ENCODE measurements around the gene NDRG3.

NDRG3 gene

GRCh38 chr20:36745927-36746659, at the start of gene NDRG3:
TSS of gene NDRG3 (minus strand) at chr20:36746090. CDS start at chr20:36721735, 24,355 bp downstream.
- peak; percentile 95 for DNase-seq (ENCODE audit: low spot score)

DNA sequence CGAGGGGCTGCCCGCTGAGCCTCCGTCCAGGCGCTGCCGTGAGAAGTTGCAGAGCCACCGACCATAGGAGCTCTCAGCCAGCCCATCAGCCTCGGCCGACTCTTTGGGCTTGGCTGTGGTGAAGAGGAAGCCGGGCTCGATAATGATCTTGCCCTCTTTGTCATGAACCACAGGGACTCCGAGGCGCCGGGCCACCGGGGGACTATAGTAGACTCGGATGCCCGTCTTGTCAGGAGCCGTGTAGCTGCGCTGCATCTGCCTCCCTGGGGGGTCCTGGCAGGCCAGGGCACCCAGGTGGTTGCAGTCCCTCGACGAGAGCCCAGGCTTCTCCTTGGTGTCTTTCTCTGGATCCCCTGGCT, 48.2 kb upstream of the NDRG3 start:
- no peak for DNase-seq (ENCODE audit: low spot score)

GRCh38 chr20:36793294-36794115, 47.6 kb upstream of the NDRG3 start:
- DNase-seq (ENCODE audit: low spot score) = no peak

- DNase-seq (ENCODE audit: low spot score) = peak; percentile 75
Measured at GRCh38 chr20:36792422-36792821, 46.5 kb upstream of the NDRG3 start.

DNA sequence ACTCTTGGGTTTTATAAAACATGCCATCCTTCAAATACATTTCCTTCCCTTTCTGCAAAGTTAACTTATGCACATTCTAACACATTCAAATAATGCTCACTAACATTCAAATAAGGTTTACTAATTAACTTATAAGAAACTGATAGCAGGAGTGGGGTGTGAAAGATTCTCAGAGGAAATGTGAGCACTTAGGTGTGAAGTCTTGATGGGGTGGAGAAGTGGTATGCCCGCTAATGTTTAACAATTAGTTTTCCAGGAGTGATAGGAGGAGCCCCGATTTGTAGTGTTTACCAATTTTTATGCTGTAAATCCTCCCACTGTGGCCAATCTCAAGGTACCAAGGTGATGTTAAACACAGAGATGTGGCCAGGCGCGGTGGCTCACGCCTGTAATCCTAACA, 46.0 kb upstream of the NDRG3 start:
- DNase-seq (ENCODE audit: low spot score) = no peak

- DNase-seq (ENCODE audit: low spot score) = no peak
Measured at GRCh38 chr20:36786663-36787062, 40.8 kb upstream of the NDRG3 start.

GRCh38 chr20:36786246-36786645, 40.4 kb upstream of the NDRG3 start:
- DNase-seq (ENCODE audit: low spot score) = no peak

DNA sequence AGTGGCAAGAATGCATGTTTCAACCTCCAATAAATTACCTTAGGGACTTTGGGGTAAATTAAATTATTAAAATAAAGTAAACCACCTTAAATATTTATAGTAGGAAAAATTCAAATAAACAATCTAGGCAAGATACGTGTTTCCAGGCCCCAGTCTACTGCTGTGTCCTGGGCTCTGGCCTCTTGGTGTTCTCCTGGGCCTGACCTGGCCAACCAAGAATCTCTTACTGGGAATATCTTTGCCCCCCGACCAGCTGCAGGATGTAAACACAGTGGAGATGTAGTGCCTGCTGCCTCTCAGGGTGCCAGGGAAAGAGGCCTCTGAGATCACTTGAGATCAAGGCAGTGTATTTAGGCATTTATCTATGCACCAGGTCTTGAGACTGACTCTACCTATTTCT, 39.4 kb upstream of the NDRG3 start:
- DNase-seq (ENCODE audit: low spot score) = no peak

- DNase-seq (ENCODE audit: low spot score) = no peak
Measured at GRCh38 chr20:36784900-36785299, 39.0 kb upstream of the NDRG3 start.

DNA sequence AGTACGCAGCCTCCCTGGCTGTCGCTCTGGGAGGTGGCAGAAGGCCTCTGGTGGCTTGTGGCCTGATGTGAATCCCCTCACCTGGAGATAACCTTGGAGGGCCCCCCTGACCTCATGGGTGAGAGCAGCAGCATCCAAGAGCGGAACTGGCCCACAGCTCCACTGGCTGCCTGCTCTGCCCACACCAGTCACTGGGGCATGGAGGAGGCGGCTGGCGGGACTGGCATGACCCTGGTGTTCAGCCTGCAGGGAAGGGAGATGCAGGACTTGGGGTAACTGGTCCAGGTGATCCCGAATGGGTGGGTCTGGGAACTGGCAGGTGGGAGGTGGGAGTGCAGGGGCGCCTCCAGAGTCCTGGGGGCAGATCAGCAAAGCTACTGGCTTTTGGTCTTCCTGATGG, 38.2 kb upstream of the NDRG3 start:
- DNase-seq (ENCODE audit: low spot score) = no peak

GRCh38 chr20:36779656-36780025, 33.8 kb upstream of the NDRG3 start:
- DNase-seq (ENCODE audit: low spot score) = no peak

GRCh38 chr20:36778831-36779655, 33.2 kb upstream of the NDRG3 start:
- no peak for DNase-seq (ENCODE audit: low spot score)

- no peak for DNase-seq (ENCODE audit: low spot score)
Measured at GRCh38 chr20:36777576-36777975, 31.7 kb upstream of the NDRG3 start.

DNA sequence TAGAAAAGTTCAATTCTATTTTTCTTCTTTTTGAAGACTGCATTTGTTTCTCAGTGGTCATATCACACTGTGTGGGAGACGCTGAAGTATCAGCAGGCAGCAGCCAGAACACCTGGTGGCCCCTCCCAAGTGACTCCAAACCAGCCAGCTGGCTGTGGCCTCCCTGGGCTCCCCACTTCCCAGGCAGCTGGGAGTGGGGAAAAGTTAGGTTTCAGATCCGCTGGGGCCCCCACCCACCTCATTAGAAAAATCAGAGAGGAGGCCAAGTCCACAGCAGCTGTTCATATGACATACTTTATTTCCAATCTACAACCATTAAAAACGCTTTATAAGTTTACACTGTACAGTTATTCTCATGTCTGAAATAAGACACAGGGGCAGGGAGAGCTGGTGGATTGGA, 31.3 kb upstream of the NDRG3 start:
- no peak for DNase-seq (ENCODE audit: low spot score)

DNA sequence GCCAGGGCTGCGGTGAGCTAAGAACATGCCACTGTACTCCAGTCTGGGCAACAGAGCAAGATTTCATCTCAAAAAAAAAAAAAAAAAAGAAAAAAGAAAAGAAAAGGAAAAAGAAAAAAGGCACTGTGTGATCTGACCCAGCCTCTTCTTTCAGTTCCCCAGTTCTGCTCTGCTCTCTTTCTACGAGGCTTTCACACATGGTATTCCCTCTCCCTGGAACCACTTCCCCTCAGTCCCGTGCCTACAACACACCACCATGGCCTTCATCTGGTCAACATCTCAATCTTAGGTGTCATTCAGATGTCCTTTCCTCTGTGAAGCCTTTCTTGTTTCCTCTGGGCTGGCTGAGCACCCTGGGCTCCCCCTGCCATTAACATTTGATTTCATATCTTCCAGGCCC, 29.9 kb upstream of the NDRG3 start:
- DNase-seq (ENCODE audit: low spot score) = no peak

DNA sequence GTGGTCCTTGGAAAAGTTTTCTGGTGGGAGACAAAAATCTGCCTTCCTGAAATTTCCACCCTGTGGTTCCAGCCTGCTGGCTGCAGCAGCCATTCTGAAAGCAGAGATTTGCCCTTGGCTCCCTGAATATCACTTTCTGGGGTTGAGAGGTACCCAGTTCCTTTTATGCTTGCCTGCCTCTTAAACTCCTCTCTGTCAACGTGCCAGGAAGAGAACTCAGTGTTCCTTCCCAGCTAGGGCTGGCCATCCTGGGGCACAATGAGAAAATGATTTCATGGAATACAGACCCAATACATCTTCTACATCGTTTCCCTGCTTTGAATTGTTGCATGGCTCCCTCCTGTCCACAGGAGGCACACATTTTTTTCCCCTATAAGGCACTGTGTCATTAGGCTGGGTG, 29.3 kb upstream of the NDRG3 start:
- no peak for DNase-seq (ENCODE audit: low spot score)

DNA sequence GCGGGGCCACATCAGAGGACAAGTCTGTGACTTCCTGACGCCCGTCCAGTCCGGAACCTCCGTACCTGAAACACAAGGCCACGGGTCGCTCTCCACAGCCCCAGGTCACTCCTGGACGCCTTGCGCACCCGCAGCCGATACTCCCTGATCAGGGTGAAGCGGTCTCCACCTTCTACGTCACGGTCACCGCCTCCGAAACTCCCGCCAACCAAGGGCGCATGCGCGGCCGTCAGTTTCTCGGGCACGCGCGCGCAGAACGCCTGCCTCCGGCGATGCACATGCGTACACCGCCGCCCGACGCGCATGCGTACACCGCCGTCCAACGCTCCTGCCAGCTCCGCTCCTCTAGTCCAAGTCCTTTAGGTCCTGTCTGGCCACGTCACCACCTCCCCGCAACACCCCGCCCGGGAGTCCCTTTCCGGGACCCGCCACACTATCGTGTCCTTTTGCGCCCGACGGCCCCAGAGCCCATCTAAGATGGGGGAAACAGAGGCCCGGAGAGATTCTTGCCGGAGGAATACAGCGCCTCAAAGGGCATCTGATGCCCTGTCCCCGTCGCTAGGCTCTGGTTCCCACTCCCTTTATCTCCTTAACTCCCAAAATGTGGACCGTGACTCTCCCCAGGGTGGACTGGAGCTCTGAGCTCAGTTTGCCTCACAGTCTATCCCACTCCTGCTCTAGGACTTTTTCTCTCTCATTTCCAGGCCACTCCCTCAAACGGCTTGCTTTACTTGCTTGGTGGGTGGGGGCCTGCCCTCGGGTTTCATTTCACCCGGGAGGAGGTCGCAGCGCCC, 27.9 kb upstream of the NDRG3 start, which contains the start of gene DSN1:
TSS of gene DSN1 (minus strand) at position 167 of the 794 bp plus-strand sequence. CDS start 2,305 bp downstream, outside the sequence.
- DNase-seq (ENCODE audit: low spot score) = peak; percentile 96

DNA sequence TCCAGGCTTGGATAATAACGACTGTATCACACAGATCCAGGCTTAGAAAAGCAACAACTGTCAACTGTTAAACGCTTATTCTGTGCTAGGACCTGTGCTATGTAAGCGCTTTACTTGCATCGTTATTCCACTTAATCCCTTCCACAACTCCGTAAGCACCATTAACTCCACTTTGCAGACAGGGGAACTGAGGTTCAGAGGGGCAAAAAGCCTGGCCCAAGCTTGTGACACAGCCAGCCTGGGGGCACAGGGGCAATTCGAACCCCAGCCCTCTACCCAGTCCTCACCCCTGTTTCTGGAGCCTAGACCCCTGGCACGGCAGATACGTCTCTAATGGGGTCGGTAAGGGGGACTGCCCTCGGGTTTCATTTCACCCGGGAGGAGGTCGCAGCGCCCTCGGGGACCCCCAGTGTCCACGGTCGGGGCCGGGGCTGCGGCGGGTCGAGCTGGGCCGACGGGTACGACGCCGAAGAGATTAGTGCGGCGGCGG, 27.3 kb upstream of the NDRG3 start:
- no peak for DNase-seq (ENCODE audit: low spot score)

DNA sequence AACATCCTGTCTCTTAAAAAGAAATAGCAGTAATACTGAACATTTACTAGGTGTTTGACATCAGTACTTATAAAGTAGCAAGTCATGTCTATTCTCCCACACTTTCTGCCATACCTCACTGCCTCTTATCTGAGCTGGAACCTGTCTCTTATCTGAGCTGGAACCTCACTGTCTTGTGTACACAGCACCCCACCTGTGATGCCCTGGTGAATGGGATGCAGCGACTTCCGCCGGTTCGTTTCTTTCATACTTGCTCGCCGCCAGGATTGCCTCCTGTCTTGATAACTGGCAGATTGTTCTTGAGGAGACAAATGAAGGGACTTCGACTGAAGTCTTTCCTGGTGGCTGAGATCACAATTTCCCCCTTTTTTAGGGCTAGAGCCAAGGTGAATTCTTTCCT, 24.8 kb upstream of the NDRG3 start:
- no peak for DNase-seq (ENCODE audit: low spot score)

DNA sequence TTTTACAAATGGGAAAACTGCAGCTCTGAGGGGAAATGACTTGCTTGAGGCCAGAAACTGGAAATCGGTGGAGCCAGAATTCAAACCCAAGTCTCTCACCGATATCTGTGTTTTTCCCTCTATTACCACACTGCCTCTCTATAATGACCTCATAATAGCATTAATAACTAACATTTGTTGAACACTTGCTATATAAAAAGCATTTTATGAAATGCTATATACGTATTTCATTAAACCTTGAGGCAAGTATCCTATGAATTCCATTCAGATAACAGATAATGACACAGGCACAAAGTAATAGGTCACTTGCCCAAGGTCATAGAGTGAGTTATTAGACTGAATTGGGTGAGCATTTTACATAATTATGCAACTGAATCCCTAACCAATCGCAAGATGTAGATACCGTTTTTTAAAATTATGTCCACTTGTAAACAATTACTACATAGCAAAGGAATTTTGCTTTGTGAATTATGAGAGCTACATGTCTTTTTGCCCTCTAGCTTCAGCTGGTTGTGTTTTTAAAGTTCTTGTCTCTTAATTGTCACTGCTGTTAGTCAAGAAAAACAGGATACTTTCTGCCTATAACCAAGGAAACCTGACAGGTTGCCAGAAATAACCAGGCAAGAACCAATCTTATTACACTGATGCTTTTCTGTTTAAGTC, 23.0 kb upstream of the NDRG3 start:
- no peak for DNase-seq (ENCODE audit: low spot score)

GRCh38 chr20:36761125-36761524, 15.2 kb upstream of the NDRG3 start:
- DNase-seq (ENCODE audit: low spot score) = no peak

Data from HuH-7 (cell line).